ENCODE results near the gene CD226. TPM values are rescaled to one million over a fixed set of nuclear protein-coding genes. Genes with fewer than 3 reads are reported as not detected.
"Not testable (repeated sequence)": the region's sequence is repeated elsewhere in the genome, so short reads cannot be mapped to it uniquely, and the experiment has no call there.

CD226 gene
- total and polyA plus RNA-seq, 2 of the 4 experiments (the other 2 are of a cell fraction), result 0.29 to 1.1 TPM

- H2AFZ ChIP-seq (replicated peaks; ENCODE audit: low read length, poor library complexity); DNase-seq; H3K9ac ChIP-seq (ENCODE audit: low read depth, low read length); H3K4me3 ChIP-seq (ENCODE audit: insufficient read depth, low read depth, low read length); H3K36me3 ChIP-seq (ENCODE audit: control insufficient read depth, insufficient read depth, low read length); H3K27me3 ChIP-seq (ENCODE audit: control insufficient read depth, insufficient read depth, low read length); H2BK120ac ChIP-seq (ENCODE audit: low read depth, low read length); H4K20me1 ChIP-seq (ENCODE audit: insufficient read depth, low read length); BruUV-seq (replicated peaks); intact Hi-C loops (cut with micrococcal nuclease); POLR2A ChIA-PET (ENCODE audit: unreplicated experiment); H3K27ac ChIP-seq (ENCODE audit: insufficient read depth, low read length); H3K9me1 ChIP-seq (ENCODE audit: insufficient read depth, low read length); H3K23ac ChIP-seq (ENCODE audit: low read depth, low read length); H3K14ac ChIP-seq (replicated peaks; ENCODE audit: low read depth, low read length); H4K8ac ChIP-seq (ENCODE audit: low read depth in 2 of 2, low read length in 2 of 2); H4K5ac ChIP-seq (ENCODE audit: low read depth, low read length); H2BK20ac ChIP-seq (ENCODE audit: low read depth, low read length); H2BK15ac ChIP-seq (ENCODE audit: low read depth, low read length); H3K4me2 ChIP-seq (ENCODE audit: low read depth, low read length); H3K79me1 ChIP-seq (ENCODE audit: low read depth in 1 of 2, low read length in 2 of 2); H3K4ac ChIP-seq (ENCODE audit: low read depth, low read length); H2AK9ac ChIP-seq (replicated peaks; ENCODE audit: low read depth, low read length, poor library complexity); H3K9me3 ChIP-seq (ENCODE audit: control insufficient read depth, insufficient read depth, low read length); in situ Hi-C loops (cut with MboI; ENCODE audit: low sequenced_read_pairs); dilution Hi-C loops (cut with HindIII; ENCODE audit: low sequenced_read_pairs, unreplicated experiment); H3K56ac ChIP-seq (ENCODE audit: extremely low read depth, insufficient read depth, low read length); H4K91ac ChIP-seq (ENCODE audit: insufficient read depth, low read depth, low read length); CTCF ChIA-PET; H3K4me1 ChIP-seq (ENCODE audit: control insufficient read depth, insufficient read depth, low read length); ATAC-seq (ENCODE audit: low read depth); H3K18ac ChIP-seq (ENCODE audit: low read depth, low read length); H2BK5ac ChIP-seq (ENCODE audit: low read depth, low read length, poor library complexity, severe bottlenecking); H2AK5ac ChIP-seq (ENCODE audit: low read depth, low read length): not testable (repeated sequence)
- WGBS, 2 experiments (ENCODE audit: extremely low coverage in 2 of 2, insufficient read length in 1 of 2), result 86% methylated on average over 1 of the region's 4 CpGs; no CpG with 5 or more reads in 1 of the 2 experiments
These were observed 27.6 kb upstream of the CD226 start for GRCh38 chr18:69975294-69975693.

All from IMR-90 (cell line).